NB4 (cell line): ENCODE results near the gene SYTL2.

ENCODE experiments used
- DNase-seq: peaks from one replicate; pipeline ENCODE4 v3.0.0; 2010; ENCODE audit warnings: low read depth
- H3K4me3 ChIP-seq: one replicate; pipeline ENCODE4 v1.5.1; 2011; ENCODE audit warnings: mild to moderate bottlenecking, low read depth, low read length, moderate library complexity
- MYC ChIP-seq: IDR thresholded peaks from 2 replicates; pipeline ENCODE4 v1.6.1; 2011; ENCODE audit warnings: low read depth, low read length
- POLR2A ChIP-seq: IDR thresholded peaks from 2 replicates; pipeline ENCODE4 v1.6.1; 2011; ENCODE audit warnings: mild to moderate bottlenecking; ENCODE audit not compliant: insufficient read length; ENCODE audit errors: extremely low read depth
- TF ChIP-seq, protein P1 (sequence below): IDR thresholded peaks from 2 replicates; pipeline ENCODE4 v1.6.1; 2011; ENCODE audit warnings: low read depth, low read length
- TF ChIP-seq, protein P2 (sequence below): IDR thresholded peaks from one replicate; pipeline ENCODE4 v1.5.1; 2012; ENCODE audit warnings: low read depth, low read length

SYTL2 gene

DNA sequence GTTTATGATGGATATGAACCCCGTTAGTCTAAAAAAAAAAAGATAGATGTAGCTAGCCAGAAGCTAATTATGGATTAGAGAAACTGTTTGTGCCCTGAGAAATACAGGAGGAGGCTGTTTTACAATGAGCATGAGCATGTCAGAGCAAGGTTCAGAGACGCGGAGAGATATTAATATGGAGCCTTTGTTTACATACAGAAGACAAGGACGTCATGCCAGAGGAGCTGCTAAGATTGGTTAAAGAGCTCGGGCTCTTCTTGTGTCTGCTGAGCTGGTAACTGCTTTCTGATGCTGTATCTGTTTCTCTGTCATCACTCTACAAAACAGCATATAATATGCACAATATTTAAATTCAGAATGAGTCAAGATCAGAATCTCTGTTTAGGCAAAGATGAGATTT lies 100.0 kb downstream of the SYTL2 start:
- no peak for TF ChIP-seq MYC
- TF ChIP-seq, protein P1, sequence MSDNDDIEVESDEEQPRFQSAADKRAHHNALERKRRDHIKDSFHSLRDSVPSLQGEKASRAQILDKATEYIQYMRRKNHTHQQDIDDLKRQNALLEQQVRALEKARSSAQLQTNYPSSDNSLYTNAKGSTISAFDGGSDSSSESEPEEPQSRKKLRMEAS, result no peak
- TF ChIP-seq, protein P2, sequence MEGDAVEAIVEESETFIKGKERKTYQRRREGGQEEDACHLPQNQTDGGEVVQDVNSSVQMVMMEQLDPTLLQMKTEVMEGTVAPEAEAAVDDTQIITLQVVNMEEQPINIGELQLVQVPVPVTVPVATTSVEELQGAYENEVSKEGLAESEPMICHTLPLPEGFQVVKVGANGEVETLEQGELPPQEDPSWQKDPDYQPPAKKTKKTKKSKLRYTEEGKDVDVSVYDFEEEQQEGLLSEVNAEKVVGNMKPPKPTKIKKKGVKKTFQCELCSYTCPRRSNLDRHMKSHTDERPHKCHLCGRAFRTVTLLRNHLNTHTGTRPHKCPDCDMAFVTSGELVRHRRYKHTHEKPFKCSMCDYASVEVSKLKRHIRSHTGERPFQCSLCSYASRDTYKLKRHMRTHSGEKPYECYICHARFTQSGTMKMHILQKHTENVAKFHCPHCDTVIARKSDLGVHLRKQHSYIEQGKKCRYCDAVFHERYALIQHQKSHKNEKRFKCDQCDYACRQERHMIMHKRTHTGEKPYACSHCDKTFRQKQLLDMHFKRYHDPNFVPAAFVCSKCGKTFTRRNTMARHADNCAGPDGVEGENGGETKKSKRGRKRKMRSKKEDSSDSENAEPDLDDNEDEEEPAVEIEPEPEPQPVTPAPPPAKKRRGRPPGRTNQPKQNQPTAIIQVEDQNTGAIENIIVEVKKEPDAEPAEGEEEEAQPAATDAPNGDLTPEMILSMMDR, result no peak
- TF ChIP-seq POLR2A, result no peak
- no peak for DNase-seq

DNA sequence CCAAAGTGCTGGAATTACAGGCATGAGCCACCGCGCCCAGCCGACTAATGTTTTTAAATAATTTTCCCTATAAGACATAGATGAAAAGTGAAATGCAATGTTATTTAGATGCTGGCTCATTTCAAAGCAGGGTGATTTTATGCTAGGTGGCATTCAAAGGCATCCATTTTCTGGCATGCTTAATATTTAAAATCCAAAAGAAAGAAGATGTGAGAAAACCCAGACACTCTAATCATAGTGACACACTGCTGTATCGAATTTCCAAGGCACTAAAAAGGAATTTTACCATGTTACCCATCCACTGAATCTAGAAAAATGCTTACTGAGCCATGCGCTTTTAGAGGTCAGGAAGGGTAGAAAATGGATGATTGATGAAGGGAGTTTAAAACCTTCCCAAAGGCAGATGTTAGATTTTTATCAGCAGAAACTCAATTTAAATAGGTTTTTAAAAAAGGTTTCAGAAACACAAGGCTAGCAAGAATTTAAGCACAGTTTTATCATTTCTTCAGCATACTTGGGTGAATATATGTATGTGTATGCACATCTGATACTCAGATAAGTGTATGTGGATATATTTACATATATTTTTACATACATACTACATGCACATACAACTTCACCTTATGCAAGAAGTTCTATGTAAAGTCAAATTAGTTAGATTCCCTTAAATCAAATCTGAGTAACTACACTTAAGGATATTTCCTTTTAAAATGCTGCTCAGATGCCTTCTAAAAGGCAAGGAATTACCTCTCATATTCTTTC lies 100.8 kb downstream of the SYTL2 start:
- TF ChIP-seq, protein P2, result no peak
- TF ChIP-seq MYC, result no peak
- no peak for TF ChIP-seq POLR2A
- TF ChIP-seq, protein P1, result no peak
- DNase-seq, result no peak
- H3K4me3 ChIP-seq, result no peak overlapping the region

More for the DNA sequence above, 100.0 kb downstream of the SYTL2 start:
- H3K4me3 ChIP-seq, result no peak overlapping the region

DNA sequence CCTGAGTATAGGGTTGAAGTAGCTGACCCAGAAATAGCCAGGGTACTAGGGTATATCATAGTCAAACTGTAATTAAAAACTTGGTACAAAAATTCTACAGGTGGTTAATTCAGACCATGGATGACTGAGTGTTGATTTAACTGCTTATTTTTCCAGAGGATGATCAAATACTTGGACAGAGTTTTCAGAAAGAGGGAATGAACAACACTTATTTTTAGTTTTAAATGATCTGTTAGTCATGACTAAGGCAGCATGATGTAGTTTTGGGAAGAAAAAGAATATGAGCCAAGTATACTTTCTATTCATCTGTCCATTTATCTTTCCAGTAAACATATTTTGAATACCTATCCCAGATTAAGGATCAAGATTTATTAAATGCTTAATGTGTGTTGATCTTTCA lies 105.1 kb downstream of the SYTL2 start:
- TF ChIP-seq, protein P2, result no peak
- TF ChIP-seq POLR2A (no peak), MYC (no peak)
- TF ChIP-seq, protein P1, result no peak
- DNase-seq, result no peak
- no peak overlapping the region for H3K4me3 ChIP-seq

DNA sequence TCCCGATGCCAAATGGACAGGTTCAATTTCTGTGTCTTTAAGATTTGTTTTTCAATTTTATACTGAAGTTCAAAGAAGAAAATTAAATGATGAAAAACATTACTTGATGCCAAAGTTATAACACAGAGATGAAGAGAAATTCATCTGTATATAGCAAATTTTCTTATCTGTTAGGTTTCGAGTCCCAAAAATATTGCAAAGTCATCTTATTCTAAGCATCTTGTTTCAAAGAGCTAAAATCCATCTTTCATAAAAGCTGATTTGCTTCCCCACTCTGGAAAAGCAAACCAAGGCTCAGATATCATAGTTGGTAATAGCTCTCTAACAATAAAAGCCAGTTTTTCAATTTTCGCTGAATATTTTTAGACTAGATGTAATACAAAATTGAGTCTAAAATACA lies 106.0 kb downstream of the SYTL2 start:
- no peak for DNase-seq
- TF ChIP-seq MYC (no peak), POLR2A (no peak)
- TF ChIP-seq, protein P2, result no peak
- TF ChIP-seq, protein P1, result no peak

DNA sequence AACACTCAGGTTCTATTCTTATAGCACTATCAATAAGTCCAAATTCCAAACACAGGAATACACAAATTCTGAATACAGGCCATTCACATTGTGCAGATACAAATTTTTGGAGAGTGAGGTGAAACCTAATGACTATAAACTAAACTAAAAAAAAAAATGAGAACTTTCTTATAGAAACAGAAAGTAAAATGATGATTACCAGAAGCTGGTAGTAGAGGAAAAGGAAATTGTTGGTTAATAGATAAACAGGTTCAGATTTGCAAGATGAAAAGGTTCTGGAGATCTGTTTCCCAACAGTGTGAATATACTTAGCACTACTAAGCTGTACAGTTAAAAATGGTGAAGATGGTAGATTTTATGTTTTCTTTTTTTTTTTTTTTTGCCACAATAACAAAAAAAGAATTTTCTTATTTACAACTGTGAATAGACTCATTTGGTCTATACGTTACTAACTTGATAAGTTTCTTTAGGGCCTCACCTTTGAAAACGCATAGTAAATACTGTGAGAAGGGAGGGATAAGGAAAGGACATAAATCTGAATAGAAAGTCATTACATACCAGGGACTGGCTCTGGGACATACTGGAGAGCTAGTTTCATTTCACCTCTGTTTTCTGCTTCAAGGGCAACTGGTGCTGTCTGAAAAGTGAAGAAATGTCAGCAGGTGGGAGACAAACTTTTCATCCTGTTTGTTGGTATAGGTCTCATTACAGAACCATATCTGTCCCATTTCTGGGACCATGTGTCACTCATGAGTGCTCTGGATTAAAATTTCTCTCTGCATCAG lies 110.8 kb downstream of the SYTL2 start:
- no peak overlapping the region for H3K4me3 ChIP-seq
- no peak for DNase-seq
- TF ChIP-seq POLR2A, result no peak
- TF ChIP-seq, protein P1, result no peak
- TF ChIP-seq, protein P2, result no peak
- no peak for TF ChIP-seq MYC

More for the DNA sequence above, 106.0 kb downstream of the SYTL2 start:
- no peak overlapping the region for H3K4me3 ChIP-seq
